IMR-90 (cell line): Measurements from ENCODE around the gene RHOG. TPM values are rescaled to one million over a fixed set of nuclear protein-coding genes. Genes with fewer than 3 reads are reported as not detected.

ENCODE experiments used
- ATAC-seq: fragments of 200-7000 bp; cut with Tn5 transposase; 2 replicates; pipeline ENCODE4 v1.9.1; 2020; ENCODE audit warnings: low read depth, mild to moderate bottlenecking, moderate library complexity
- BruUV-seq: library from RNA; stranded (reverse); fragments of 400-500 nt; replicated peaks from 2 replicates; lab custom pipeline; 2021; lab: Mats Ljungman, UMichigan
- CTCF ChIA-PET: fragments of 300-600 bp; formaldehyde crosslinking; extraction: SDS; loops from one replicate; lab custom pipeline; 2021; ENCODE audit warnings: antibody characterized with exemption; lab: Yijun Ruan, JAX
- POLR2A ChIA-PET: fragments of 300-600 bp; sonication (Branson Sonifier 250); formaldehyde crosslinking; loops from one replicate; lab custom pipeline; 2022; ENCODE audit warnings: antibody characterized with exemption; ENCODE audit not compliant: unreplicated experiment; lab: Charles Lee
- DNase-seq: peaks from one replicate; pipeline ENCODE4 v3.0.0; 2013
- H2AFZ ChIP-seq: replicated peaks from 2 replicates; pipeline ENCODE3; 2013; ENCODE audit warnings: low read length, mild to moderate bottlenecking; ENCODE audit not compliant: poor library complexity
- H2AK5ac ChIP-seq: 2 replicates; pipeline ENCODE4 v1.6.1; 2013; ENCODE audit warnings: low read depth, low read length, inconsistent platforms
- H2AK9ac ChIP-seq: replicated peaks from 2 replicates; pipeline ENCODE3; 2013; ENCODE audit warnings: mild to moderate bottlenecking, low read depth, low read length, moderate library complexity; ENCODE audit not compliant: poor library complexity
- H2BK120ac ChIP-seq: 2 replicates; pipeline ENCODE4 v1.6.1; 2013; ENCODE audit warnings: low read depth, low read length, inconsistent platforms
- H2BK15ac ChIP-seq: 3 replicates; pipeline ENCODE4 v1.6.1; 2013; ENCODE audit warnings: low read depth, low read length, inconsistent platforms
- H2BK20ac ChIP-seq: 2 replicates; pipeline ENCODE4 v1.6.1; 2013; ENCODE audit warnings: low read depth, mild to moderate bottlenecking, inconsistent platforms, low read length, moderate library complexity
- H2BK5ac ChIP-seq: 2 replicates; pipeline ENCODE4 v1.6.1; 2013; ENCODE audit warnings: mild to moderate bottlenecking, low read depth, low read length, inconsistent platforms; ENCODE audit not compliant: poor library complexity, severe bottlenecking
- H3K14ac ChIP-seq: replicated peaks from 2 replicates; pipeline ENCODE4 v1.6.1; 2013; ENCODE audit warnings: low read depth, low read length, inconsistent platforms
- H3K18ac ChIP-seq: 2 replicates; pipeline ENCODE4 v1.6.1; 2013; ENCODE audit warnings: low read depth, low read length, control low read depth
- H3K23ac ChIP-seq: 2 replicates; pipeline ENCODE4 v1.6.1; 2013; ENCODE audit warnings: low read depth, low read length, inconsistent platforms
- H3K27ac ChIP-seq: 2 replicates; pipeline ENCODE4 v1.5.1; 2013; ENCODE audit warnings: mild to moderate bottlenecking, control low read depth, low read length; ENCODE audit not compliant: insufficient read depth
- H3K27me3 ChIP-seq: 2 replicates; pipeline ENCODE4 v1.6.1; 2013; ENCODE audit warnings: low read length; ENCODE audit not compliant: control insufficient read depth, insufficient read depth
- H3K36me3 ChIP-seq: 2 replicates; pipeline ENCODE4 v1.6.1; 2013; ENCODE audit warnings: low read length, mixed read lengths; ENCODE audit not compliant: control insufficient read depth, insufficient read depth
- H3K4ac ChIP-seq: 2 replicates; pipeline ENCODE4 v1.6.1; 2013; ENCODE audit warnings: low read depth, low read length, inconsistent platforms
- H3K4me1 ChIP-seq: 2 replicates; pipeline ENCODE4 v1.6.1; 2013; ENCODE audit warnings: low read length, mixed read lengths; ENCODE audit not compliant: control insufficient read depth, insufficient read depth
- H3K4me2 ChIP-seq: 2 replicates; pipeline ENCODE4 v1.6.1; 2013; ENCODE audit warnings: low read depth, mild to moderate bottlenecking, control low read depth, low read length, moderate library complexity
- H3K4me3 ChIP-seq: 2 replicates; pipeline ENCODE4 v1.5.1; 2013; ENCODE audit warnings: low read depth, mild to moderate bottlenecking, control low read depth, low read length, moderate library complexity; ENCODE audit not compliant: insufficient read depth
- H3K56ac ChIP-seq: 2 replicates; pipeline ENCODE4 v1.6.1; 2013; ENCODE audit warnings: low read length, inconsistent platforms; ENCODE audit not compliant: insufficient read depth; ENCODE audit errors: extremely low read depth
- H3K79me1 ChIP-seq, 2 experiments: 2 replicates each; pipeline ENCODE4 v1.6.1; 2013; ENCODE audit warnings: low read length in 2 of 2, inconsistent platforms in 1 of 2, low read depth in 1 of 2
- H3K9ac ChIP-seq: 2 replicates; pipeline ENCODE4 v1.6.1; 2013; ENCODE audit warnings: low read depth, low read length, control low read depth
- H3K9me1 ChIP-seq: 2 replicates; pipeline ENCODE4 v1.6.1; 2013; ENCODE audit warnings: low read length, inconsistent platforms; ENCODE audit not compliant: insufficient read depth
- H3K9me3 ChIP-seq: 2 replicates; pipeline ENCODE4 v1.6.1; 2013; ENCODE audit warnings: low read length; ENCODE audit not compliant: control insufficient read depth, insufficient read depth
- H4K20me1 ChIP-seq: 2 replicates; pipeline ENCODE4 v1.6.1; 2013; ENCODE audit warnings: low read length, inconsistent platforms; ENCODE audit not compliant: insufficient read depth
- H4K5ac ChIP-seq: 2 replicates; pipeline ENCODE4 v1.6.1; 2013; ENCODE audit warnings: mild to moderate bottlenecking, low read depth, low read length, control low read depth
- H4K8ac ChIP-seq, 2 experiments: 2 replicates each; pipeline ENCODE4 v1.6.1; 2013; ENCODE audit warnings: low read depth in 2 of 2, low read length in 2 of 2, control low read depth in 1 of 2, inconsistent platforms in 1 of 2
- H4K91ac ChIP-seq: 2 replicates; pipeline ENCODE4 v1.6.1; 2013; ENCODE audit warnings: low read depth, low read length, inconsistent platforms; ENCODE audit not compliant: insufficient read depth
- BHLHE40 ChIP-seq: fragments of 150-350 bp; IDR thresholded peaks from 2 replicates; pipeline ENCODE4 v1.6.1; 2016; ENCODE audit warnings: mild to moderate bottlenecking, low read depth, low read length
- CEBPB ChIP-seq: IDR thresholded peaks from 2 replicates; pipeline ENCODE4 v1.6.1; 2012; ENCODE audit warnings: low read depth, low read length, improper control_type of control experiment
- CHD1 ChIP-seq: IDR thresholded peaks from 2 replicates; pipeline ENCODE4 v1.6.1; 2012; ENCODE audit warnings: low read depth, low read length, improper control_type of control experiment
- CTCF ChIP-seq: conservative IDR thresholded peaks from 2 replicates; pipeline ENCODE4 v1.5.1; 2012; ENCODE audit warnings: mild to moderate bottlenecking, low read depth, low read length, improper control_type of control experiment
- ELK1 ChIP-seq: fragments of 150-350 bp; IDR thresholded peaks from 2 replicates; pipeline ENCODE4 v1.6.1; 2016; ENCODE audit warnings: low read depth, mild to moderate bottlenecking, low read length, moderate library complexity, borderline replicate concordance
- FOS ChIP-seq: fragments of 150-350 bp; IDR thresholded peaks from 2 replicates; pipeline ENCODE4 v1.6.1; 2016; ENCODE audit warnings: low read depth, low read length
- MAFK ChIP-seq: IDR thresholded peaks from 2 replicates; pipeline ENCODE4 v1.6.1; 2012; ENCODE audit warnings: low read depth, low read length, improper control_type of control experiment
- MAZ ChIP-seq: IDR thresholded peaks from 2 replicates; pipeline ENCODE4 v1.6.1; 2012; ENCODE audit warnings: low read depth, mild to moderate bottlenecking, low read length, improper control_type of control experiment, moderate library complexity, borderline replicate concordance
- MXI1 ChIP-seq: IDR thresholded peaks from 2 replicates; pipeline ENCODE4 v1.6.1; 2012; ENCODE audit warnings: low read depth, mild to moderate bottlenecking, low read length, moderate library complexity, borderline replicate concordance
- NFE2L2 ChIP-seq: fragments of 150-350 bp; IDR thresholded peaks from 2 replicates; pipeline ENCODE4 v1.6.1; 2016; ENCODE audit warnings: low read depth, mild to moderate bottlenecking, low read length
- POLR2A ChIP-seq: IDR thresholded peaks from 2 replicates; pipeline ENCODE4 v1.6.1; 2012; ENCODE audit warnings: mild to moderate bottlenecking, low read depth, low read length
- RAD21 ChIP-seq: IDR thresholded peaks from 2 replicates; pipeline ENCODE4 v1.6.1; 2012; ENCODE audit warnings: low read length, improper control_type of control experiment
- RCOR1 ChIP-seq: IDR thresholded peaks from 2 replicates; pipeline ENCODE4 v1.6.1; 2012; ENCODE audit warnings: mild to moderate bottlenecking, low read length, improper control_type of control experiment; ENCODE audit not compliant: insufficient replicate concordance
- RFX5 ChIP-seq: IDR thresholded peaks from 2 replicates; pipeline ENCODE4 v1.8.0; 2012; ENCODE audit warnings: low read depth, mild to moderate bottlenecking, low read length, moderate library complexity
- SMC3 ChIP-seq: fragments of 150-350 bp; IDR thresholded peaks from 2 replicates; pipeline ENCODE4 v1.6.1; 2016; ENCODE audit warnings: low read depth, mild to moderate bottlenecking, antibody characterized with exemption, low read length, moderate library complexity
- USF2 ChIP-seq: fragments of 150-350 bp; IDR thresholded peaks from 2 replicates; pipeline ENCODE4 v1.6.1; 2017; ENCODE audit warnings: mild to moderate bottlenecking, antibody characterized with exemption, low read length, low read depth
- WGBS, 2 experiments: methylation state at CpG; one replicate each; pipeline versions ENCODE4 v1.1.5 to v1.1.7; 2013; ENCODE audit warnings: missing lambda C conversion rate in 2 of 2; ENCODE audit not compliant: insufficient read length in 1 of 2; ENCODE audit errors: extremely low coverage in 2 of 2; 5-methylcytosine and 5-hydroxymethylcytosine counted together
- dilution Hi-C: fragments of 300-500 bp; cut with HindIII; formaldehyde crosslinking; loops from one replicate; pipeline ENCODE4 v1.14.3; 2018; ENCODE audit warnings: low sequenced_read_pairs; ENCODE audit not compliant: unreplicated experiment
- in situ Hi-C: fragments of 300-500 bp; cut with MboI; formaldehyde crosslinking; loops from 3 replicates; pipeline ENCODE4 v1.14.3; 2019; ENCODE audit warnings: low sequenced_read_pairs, inconsistent platforms, mixed read lengths
- intact Hi-C: fragments of 100-400 bp; cut with micrococcal nuclease; formaldehyde crosslinking; loops from 2 replicates; pipeline ENCODE4 v1.10.0; 2022
- polyA plus RNA-seq, 3 experiments: library from polyadenylated mRNA; depleted of rRNA; stranded (reverse); fragments of >200 nt; gene quantifications; 2 replicates each; pipeline ENCODE4 v1.2.3, GENCODE V29; 2012; ENCODE audit warnings: low replicate concordance in 1 of 3
- total RNA-seq: library from RNA; depleted of rRNA; stranded (reverse); fragments of >200 nt; gene quantifications from 2 replicates; pipeline ENCODE4 v1.2.3, GENCODE V29; 2012

RHOG gene
- total and polyA plus RNA-seq, 2 of the 4 experiments (the other 2 are of a cell fraction), result 16.3 to 114 TPM

GRCh38 chr11:3886985-3887384 is 46.2 kb upstream of the RHOG start:
- H2AFZ ChIP-seq, result no peak overlapping the region
- ATAC-seq (no peak), DNase-seq (no peak)
- no peak overlapping the region for H3K14ac ChIP-seq
- no peak overlapping the region for H2BK20ac ChIP-seq
- no peaks in the 10 kb centered on the region for H3K9me3 ChIP-seq
- no CpG with 5 or more reads among the region's 1 CpG for WGBS, 2 experiments
- intact Hi-C loops (loop anchor here (2.0 kb wide), 1 partner anchor 18 kb away; no protein-coding TSS in a partner anchor), in situ Hi-C loops (no loop called here), dilution Hi-C loops (no loop called here)
- H3K9me1 ChIP-seq, result no peaks in the 10 kb centered on the region; the same call in 1 of the 2 replicates
- ChIA-PET POLR2A (no interaction called here), CTCF (no interaction called here)
- H3K23ac ChIP-seq, result no peak overlapping the region
- no peaks in the 10 kb centered on the region for H3K4me1 ChIP-seq
- no peak overlapping the region for H3K4me2 ChIP-seq
- no peak overlapping the region for H3K4me3 ChIP-seq
- H4K5ac ChIP-seq, result no peak overlapping the region
- no peak overlapping the region for H2BK5ac ChIP-seq
- no peak overlapping the region for H3K56ac ChIP-seq
- no peak overlapping the region for H3K4ac ChIP-seq
- H3K79me1 ChIP-seq, result peaks cover 14 to 31% of the 10 kb centered on the region in 2 experiments
- no peak overlapping the region for H3K9ac ChIP-seq
- H3K18ac ChIP-seq, result no peak overlapping the region
- no peak overlapping the region for H2BK15ac ChIP-seq
- TF ChIP-seq MAFK, result no peak
- no peak for TF ChIP-seq MXI1
- TF ChIP-seq RFX5, result no peak
- TF ChIP-seq SMC3, result no peak
- no peak for TF ChIP-seq FOS
- no peak for TF ChIP-seq ELK1
- TF ChIP-seq RAD21, result no peak
- no peak for TF ChIP-seq CHD1
- TF ChIP-seq NFE2L2, result no peak
- TF ChIP-seq RCOR1, result no peak
- no peak for TF ChIP-seq MAZ
- TF ChIP-seq BHLHE40, result no peak
- TF ChIP-seq CEBPB, result no peak
- TF ChIP-seq CTCF, result no peak
- no peak for TF ChIP-seq POLR2A
- no peak for TF ChIP-seq USF2
- H3K36me3 ChIP-seq, result no peaks in the 10 kb centered on the region
- no peak overlapping the region for H2AK9ac ChIP-seq
- no peaks in the 10 kb centered on the region for H4K20me1 ChIP-seq
- H3K27me3 ChIP-seq, result no peaks in the 10 kb centered on the region
- H3K27ac ChIP-seq, result no peak overlapping the region
- H2AK5ac ChIP-seq, result no peak overlapping the region
- H2BK120ac ChIP-seq, result no peak overlapping the region
- no peak overlapping the region for H4K91ac ChIP-seq
- no TSS peak for BruUV-seq
- H4K8ac ChIP-seq, result no peak overlapping the region
